Fibroblast of skin of left quadriceps (primary cell): ENCODE results near the gene UBALD1.

ENCODE experiments used
- DNase-seq, 2 experiments: peaks; one replicate each; pipeline ENCODE4 v3.0.0-alpha.2; 2013; ENCODE audit warnings: low read depth in 2 of 2

Gene UBALD1

GRCh38 chr16:4614571-4615383 lies at the start of gene UBALD1:
TSS of gene UBALD1 (minus strand) at chr16:4614888. CDS start at chr16:4614797, 91 bp downstream.
- peak; percentile 76 to 79 for DNase-seq

- DNase-seq: no peak
These were observed 49.2 kb upstream of the UBALD1 start for GRCh38 chr16:4663777-4664465.

DNA sequence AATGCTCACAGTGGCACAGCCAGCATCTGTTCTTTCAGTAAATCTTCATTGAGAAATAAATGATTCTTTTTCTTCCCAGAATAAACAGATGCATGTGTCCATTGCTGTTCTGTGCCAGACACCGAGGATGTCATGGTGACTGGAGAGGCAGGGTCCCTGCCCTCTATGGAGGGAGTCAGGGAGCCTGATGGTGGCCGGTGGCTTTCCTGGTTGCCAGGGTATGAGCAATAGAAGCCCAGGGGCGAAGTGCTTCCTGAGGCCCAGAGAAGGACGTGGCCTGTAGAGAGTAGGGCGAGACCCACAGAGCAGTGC lies 48.7 kb upstream of the UBALD1 start:
- no peak for DNase-seq

DNA sequence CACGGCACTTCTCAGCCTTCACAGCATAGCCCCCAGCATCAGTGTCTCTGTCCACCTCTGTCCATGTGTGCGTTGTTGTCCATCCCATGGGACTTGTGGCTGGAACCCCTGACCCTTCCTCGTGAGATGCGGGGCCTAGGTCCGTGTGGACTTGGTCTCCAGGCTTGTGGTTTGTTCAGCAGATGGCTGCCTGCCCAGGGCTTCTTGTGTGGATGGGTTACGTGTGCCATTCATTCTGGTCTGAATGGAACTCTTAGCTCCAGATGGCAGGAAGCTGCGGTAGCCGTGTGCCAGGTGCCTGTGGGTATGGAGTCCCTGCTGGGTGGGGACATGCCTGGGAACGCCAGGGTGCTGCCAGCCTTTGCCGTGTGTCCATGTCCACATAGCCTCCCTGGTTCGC lies 47.0 kb upstream of the UBALD1 start:
- no peak for DNase-seq

DNA sequence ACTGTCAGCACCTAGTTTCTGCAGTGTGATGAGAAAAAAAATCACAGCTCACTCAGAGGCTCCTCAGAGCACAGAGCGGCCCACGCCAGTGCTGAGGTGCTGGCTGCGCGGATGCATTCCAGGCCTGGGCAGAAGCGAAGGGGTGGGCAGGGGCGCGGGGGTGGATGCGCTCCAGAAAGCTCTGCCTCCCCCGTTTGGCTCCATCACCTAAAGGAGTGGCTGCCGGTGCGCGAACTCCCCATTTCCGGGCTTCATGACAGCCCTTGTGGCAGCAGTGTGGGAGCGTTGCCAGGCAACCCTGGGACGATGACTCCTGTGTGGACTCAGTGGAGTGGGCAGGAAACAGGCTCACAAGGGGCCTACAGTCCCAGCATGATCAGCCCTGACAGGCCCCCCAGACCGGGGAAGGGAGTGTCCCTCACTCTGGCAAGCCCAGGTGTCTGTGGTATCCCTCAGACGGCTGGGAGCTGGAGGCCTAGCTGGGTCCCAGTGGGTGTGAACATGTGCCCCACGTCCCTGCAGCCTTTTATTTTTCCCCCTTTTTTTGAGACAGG lies 45.8 kb upstream of the UBALD1 start:
- DNase-seq: no peak

GRCh38 chr16:4659363-4660353 lies 45.0 kb upstream of the UBALD1 start:
- DNase-seq: no peak

DNA sequence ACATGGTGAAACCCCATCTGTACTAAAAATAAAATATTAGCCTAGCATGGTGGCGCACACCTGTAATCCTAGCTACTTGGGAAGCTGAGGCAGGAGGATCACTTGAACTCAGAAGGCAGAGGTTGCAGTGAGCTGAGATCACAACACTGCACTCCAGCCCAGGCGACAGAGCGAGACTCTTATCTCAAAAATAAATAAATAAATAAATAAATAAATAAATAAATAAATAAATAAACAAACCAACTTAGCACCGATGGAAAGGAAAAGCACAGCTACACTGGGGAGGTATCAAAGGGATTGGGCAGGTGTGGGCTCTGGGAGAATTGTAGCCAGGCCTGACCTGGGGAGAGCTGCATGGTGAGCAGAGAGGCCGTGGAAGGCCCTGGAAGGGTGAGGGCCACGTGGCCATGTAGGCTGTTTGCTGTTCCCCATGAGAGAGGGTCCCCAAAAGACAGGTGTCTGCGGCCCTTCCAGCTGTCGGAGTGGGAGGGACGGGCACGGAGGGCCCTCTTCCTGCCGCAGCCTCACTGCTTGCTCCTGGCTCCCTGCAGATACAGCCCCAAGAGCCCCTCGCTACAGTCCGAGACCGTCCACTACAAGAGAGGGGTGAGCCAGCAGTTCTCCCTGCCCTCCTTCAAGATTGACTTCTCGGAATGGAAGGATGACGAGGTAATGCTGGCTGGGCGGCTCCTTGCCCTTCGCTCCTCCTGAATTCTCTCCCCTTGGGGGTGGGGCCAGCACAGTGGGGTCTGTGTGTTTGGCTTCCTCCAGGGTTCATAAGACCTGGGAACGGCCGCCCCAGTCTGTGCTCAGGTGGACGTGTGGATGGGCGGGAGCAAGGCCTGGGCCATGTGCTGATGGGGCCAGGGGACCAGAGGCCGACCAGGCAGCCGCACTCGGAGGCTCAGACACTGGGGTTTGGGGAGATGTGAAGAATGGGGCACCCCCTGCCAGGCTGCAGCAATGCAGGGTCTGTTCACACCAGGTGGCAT lies 42.3 kb upstream of the UBALD1 start:
- no peak for DNase-seq

- DNase-seq: no peak
These were observed 41.5 kb upstream of the UBALD1 start for GRCh38 chr16:4656221-4656620.

DNA sequence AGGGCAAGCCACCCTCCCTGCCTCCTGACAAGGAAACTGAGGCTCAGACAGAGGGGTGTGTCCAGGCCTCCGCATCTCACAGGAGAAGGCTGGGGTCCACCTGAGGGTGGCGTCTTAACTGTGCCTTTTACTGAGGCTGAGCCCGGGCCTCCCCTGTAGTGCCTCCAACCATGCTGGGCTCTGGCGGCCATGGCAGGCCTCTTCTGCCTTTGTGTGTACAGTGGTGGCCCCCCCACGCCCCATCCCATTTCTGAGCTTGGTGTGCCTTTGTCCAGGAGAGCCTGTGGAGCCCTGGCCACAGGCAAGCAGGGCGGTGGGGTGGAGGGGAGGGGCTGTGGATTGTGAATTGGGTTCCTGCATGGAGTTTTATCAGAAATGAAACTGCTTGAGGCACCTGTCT lies 41.1 kb upstream of the UBALD1 start:
- no peak for DNase-seq

DNA sequence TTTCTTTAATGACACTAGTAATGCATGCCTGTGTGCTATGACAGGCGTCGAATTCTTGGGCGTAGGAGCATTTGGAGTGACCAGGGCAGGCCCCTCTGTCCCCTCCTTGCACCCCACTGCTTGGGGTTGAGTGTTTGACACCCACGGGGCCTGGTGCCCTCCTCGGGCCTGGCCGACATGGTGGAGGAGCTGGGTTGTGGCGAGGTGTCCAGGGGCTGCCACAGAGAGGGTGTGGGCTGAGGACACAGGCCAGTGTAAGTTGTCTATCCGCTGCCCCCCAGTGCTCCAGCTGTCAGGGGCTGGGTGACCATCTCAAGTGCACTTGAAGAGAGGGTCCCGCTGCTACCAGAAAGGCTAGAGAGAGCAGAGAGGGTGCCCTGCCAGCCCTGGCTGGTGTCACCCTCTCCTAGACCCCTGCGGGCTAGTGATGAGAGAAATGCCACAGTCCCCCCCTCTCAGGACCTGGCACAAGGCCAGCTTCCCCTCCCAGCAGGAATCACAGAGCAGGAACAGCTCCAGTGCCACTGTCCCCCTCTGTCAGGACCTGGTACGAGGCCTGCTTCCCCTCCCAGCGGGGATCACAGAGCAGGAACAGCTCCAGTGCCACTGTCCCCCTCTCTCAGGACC lies 40.4 kb upstream of the UBALD1 start:
- no peak for DNase-seq

- no peak for DNase-seq
These were observed 39.6 kb upstream of the UBALD1 start for GRCh38 chr16:4654011-4654963.

DNA sequence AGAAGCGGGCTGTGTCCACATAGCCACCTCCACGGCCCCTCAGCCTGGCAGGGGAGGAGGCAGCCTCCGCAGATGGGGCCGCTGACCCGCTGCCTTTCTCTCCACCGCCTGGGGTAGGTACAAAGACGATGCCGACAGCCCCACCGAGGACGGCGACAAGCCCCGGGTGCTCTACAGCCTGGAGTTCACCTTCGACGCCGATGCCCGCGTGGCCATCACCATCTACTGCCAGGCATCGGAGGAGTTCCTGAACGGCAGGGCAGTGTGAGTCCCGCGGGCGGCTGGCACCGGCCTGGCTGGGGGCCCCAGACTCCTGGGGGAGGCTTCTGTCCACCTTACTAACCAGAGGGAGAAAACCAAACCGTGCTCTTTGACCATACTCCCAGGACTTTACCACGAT lies 37.9 kb upstream of the UBALD1 start:
- no peak for DNase-seq

DNA sequence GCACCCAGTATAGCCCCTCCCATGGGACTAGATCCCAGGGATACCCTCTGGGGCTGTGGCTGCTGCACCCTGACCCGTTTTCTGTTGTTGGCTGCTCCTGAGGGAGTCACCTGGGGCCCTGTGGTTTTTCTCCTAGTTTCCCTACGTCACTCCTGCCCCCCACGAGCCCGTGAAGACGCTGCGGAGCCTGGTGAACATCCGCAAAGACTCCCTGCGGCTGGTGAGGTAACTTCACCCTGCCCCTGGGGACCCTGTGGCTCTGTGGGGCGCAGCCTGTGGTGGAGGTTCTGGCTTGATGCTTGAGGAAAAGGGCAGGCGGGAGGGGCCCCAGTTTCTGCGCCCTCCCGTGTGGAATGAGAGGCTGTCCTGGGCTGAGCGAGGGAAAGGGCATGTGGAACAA lies 37.1 kb upstream of the UBALD1 start:
- DNase-seq: no peak

DNA sequence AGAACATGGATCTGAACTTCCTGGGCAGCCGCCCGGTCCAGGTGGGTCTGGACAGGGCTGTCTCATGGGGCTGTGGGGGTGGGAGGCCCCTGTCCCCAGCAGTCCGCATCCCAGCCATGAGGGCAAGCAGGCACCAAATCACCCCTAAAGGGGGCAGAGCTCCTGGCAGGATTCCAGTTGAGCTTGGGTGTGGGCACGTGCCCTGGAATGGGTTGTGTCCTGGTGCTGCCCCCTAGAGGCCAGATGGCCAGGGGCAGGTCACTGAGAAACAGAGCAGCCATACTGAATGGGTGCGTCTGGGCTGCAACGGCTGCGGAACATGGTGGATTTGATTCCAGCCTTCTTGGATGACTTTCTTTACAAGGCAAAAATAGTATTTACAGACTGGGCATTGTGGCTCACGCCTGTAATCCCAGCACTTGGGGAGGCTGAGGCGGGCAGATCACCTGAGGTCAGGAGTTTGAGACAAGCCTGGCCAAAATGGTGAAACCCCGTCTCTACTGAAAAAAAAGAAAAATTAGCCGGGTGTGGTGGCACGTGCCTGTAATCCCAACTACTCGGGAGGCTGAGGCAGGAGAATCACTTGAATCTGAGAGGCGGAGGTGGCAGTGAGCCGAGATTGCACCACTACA lies 35.9 kb upstream of the UBALD1 start:
- peak in 1 of 2 experiments; percentile 14 for DNase-seq

DNA sequence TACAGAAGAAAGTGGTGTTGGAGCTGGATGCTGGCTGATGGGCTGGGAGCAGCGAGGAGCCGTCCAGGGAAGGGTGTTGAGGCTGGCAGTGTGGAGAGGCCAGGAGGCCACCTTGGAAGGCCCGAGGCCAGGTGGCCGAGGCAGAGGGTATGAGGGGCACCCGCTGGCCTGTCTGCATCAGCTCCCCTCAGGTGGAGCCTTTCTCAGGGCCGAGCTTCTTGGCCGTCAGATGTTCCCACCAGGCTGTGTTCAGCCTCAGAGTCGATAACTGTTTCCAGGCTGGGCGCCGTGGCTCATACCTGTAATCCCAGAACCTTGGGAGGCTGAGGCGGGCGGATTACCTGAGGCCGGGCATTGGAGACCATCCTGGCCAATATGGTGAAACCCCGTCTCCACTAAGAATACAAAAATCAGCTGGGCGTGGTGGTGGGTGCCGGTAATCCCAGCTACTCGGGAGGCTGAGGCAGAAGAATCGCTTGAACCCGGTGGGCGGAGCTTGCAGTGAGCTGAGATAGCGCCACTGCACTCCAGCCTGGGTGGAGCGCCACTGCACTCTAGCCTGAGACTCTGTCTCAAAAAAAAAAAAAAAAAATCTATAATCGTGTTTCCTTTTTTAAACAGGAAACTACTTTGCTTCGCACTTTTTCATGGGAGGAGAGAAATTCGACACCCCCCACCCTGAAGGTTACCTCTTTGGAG lies 35.2 kb upstream of the UBALD1 start:
- no peak for DNase-seq

DNA sequence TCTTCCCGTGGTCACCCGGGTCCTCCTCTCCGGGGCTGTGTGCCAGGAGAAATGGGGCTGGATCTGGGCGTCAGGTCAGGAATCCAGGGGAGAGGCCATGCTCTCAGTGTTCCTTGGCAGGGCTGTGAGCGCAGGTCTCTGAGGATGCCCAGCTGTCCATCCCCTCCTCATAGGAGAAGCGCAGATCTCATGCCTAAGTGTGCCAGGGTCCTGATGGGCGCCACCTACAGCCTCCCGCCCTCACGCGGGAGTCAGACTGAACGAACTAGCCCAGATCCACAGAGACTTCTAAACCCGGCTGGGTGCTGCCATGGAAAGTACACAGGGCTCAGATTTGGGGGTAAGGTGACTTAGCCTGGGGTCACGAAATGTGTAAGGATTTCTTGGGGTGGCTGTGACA lies 34.2 kb upstream of the UBALD1 start:
- DNase-seq: no peak

DNA sequence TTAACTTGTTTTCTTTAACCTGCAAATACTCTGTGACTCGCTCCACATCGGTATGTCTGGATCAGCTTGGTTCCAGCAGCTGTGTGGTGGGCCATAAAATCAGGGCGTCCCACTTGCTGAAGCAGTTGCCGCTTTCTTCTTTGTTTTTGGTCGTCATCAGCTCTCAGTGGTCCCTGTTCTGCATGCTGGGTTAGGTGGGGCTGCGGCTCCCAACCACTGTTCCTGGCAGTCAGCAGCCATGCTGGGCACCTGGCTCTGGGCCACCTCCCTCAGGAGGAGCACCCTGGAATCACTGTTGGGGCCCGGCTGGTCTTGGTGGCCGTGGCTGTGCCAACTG lies 32.9 kb upstream of the UBALD1 start:
- no peak for DNase-seq
